Fibroblast of mammary gland (primary cell): ENCODE results near the gene CSMD2.
A peak's percentile ranks its signal among the peaks of the same experiment; 100 is the strongest.

Source experiments
- DNase-seq: peaks from one replicate; pipeline ENCODE4 v3.0.0-alpha.2; 2010; ENCODE audit warnings: low read depth
- H3K4me3 ChIP-seq: 2 replicates; pipeline ENCODE4 v1.5.1; 2011; ENCODE audit warnings: low read depth, mild to moderate bottlenecking, low read length, moderate library complexity; ENCODE audit not compliant: control insufficient read depth
- CTCF ChIP-seq: conservative IDR thresholded peaks from 2 replicates; pipeline ENCODE4 v1.5.1; 2011; ENCODE audit warnings: low read depth, low read length, inconsistent platforms; ENCODE audit not compliant: control insufficient read depth, insufficient read depth

The CSMD2 gene

GRCh38 chr1:33657833-33658232 lies 507.2 kb downstream of the CSMD2 start:
- H3K4me3 ChIP-seq = no peak overlapping the region
- TF ChIP-seq CTCF = no peak
- DNase-seq = no peak

- H3K4me3 ChIP-seq = no peak overlapping the region
- DNase-seq = no peak
- TF ChIP-seq CTCF = no peak
Observed at GRCh38 chr1:33656467-33657005, 508.5 kb downstream of the CSMD2 start.

GRCh38 chr1:33655496-33655895 lies 509.5 kb downstream of the CSMD2 start:
- no peak for TF ChIP-seq CTCF
- DNase-seq = no peak
- no peak overlapping the region for H3K4me3 ChIP-seq

GRCh38 chr1:33654267-33654834 lies 510.7 kb downstream of the CSMD2 start:
- H3K4me3 ChIP-seq = no peak overlapping the region
- peak; percentile 46 for TF ChIP-seq CTCF
- peak; percentile 28 for DNase-seq

- no peak overlapping the region for H3K4me3 ChIP-seq
- no peak for DNase-seq
- no peak for TF ChIP-seq CTCF
Observed at GRCh38 chr1:33653226-33653625, 511.8 kb downstream of the CSMD2 start.

GRCh38 chr1:33650708-33651107 lies 514.3 kb downstream of the CSMD2 start:
- no peak overlapping the region for H3K4me3 ChIP-seq
- DNase-seq = no peak
- TF ChIP-seq CTCF = no peak

GRCh38 chr1:33649759-33650158 lies 515.3 kb downstream of the CSMD2 start:
- no peak overlapping the region for H3K4me3 ChIP-seq
- no peak for DNase-seq
- no peak for TF ChIP-seq CTCF
